AG08396 (cell line): ENCODE results near the gene TBP.
A peak's percentile ranks its signal among the peaks of the same experiment; 100 is the strongest.
"Not testable (repeated sequence)": the region's sequence is repeated elsewhere in the genome, so short reads cannot be mapped to it uniquely, and the experiment has no call there.

Source experiments
- DNase-seq: peaks from one replicate; pipeline ENCODE4 v3.0.0; 2012; ENCODE audit warnings: low spot score, mixed read lengths

Gene TBP

GRCh38 chr6:170554013-170554795 is at the start of gene TBP:
TSS of gene TBP (plus strand) at chr6:170554369. CDS start at chr6:170557030, 2,661 bp downstream.
- DNase-seq = peak; percentile 92

- DNase-seq = no peak
Measured at GRCh38 chr6:170504479-170504878, 49.7 kb upstream of the TBP start.

GRCh38 chr6:170505306-170505705 is 48.9 kb upstream of the TBP start:
- DNase-seq = no peak

- DNase-seq = no peak
Measured at GRCh38 chr6:170506446-170506845, 47.7 kb upstream of the TBP start.

- not testable (repeated sequence) for DNase-seq
Measured at GRCh38 chr6:170507728-170508127, 46.4 kb upstream of the TBP start.

GRCh38 chr6:170508275-170508674 is 45.9 kb upstream of the TBP start:
- DNase-seq = not testable (repeated sequence)

GRCh38 chr6:170508892-170509722 is 45.1 kb upstream of the TBP start:
- not testable (repeated sequence) for DNase-seq

- DNase-seq = no peak
Measured at GRCh38 chr6:170509723-170510018, 44.5 kb upstream of the TBP start.

GRCh38 chr6:170510631-170511030 is 43.5 kb upstream of the TBP start:
- DNase-seq = no peak

- DNase-seq = no peak
Measured at GRCh38 chr6:170512249-170512648, 41.9 kb upstream of the TBP start.

GRCh38 chr6:170514908-170515307 is 39.3 kb upstream of the TBP start:
- no peak for DNase-seq

- DNase-seq = peak; percentile 55
Measured at GRCh38 chr6:170516783-170517616, 37.2 kb upstream of the TBP start.

GRCh38 chr6:170522565-170523183 is 31.5 kb upstream of the TBP start:
- DNase-seq = peak; percentile 13

- DNase-seq = no peak
Measured at GRCh38 chr6:170523256-170524171, 30.7 kb upstream of the TBP start.

- no peak for DNase-seq
Measured at GRCh38 chr6:170524172-170524502, 30.0 kb upstream of the TBP start.

- no peak for DNase-seq
Measured at GRCh38 chr6:170525795-170526194, 28.4 kb upstream of the TBP start.

- not testable (repeated sequence) for DNase-seq
Measured at GRCh38 chr6:170527995-170528394, 26.2 kb upstream of the TBP start.

GRCh38 chr6:170529839-170530469 is 24.2 kb upstream of the TBP start:
- peak; percentile 77 for DNase-seq

GRCh38 chr6:170532867-170533488 is 21.2 kb upstream of the TBP start:
- DNase-seq = no peak

GRCh38 chr6:170533792-170534191 is 20.4 kb upstream of the TBP start:
- no peak for DNase-seq
